IPS-NIHi11 (cell line): ENCODE results near the gene PHLDB3.

Source experiments
- DNase-seq: peaks from one replicate; pipeline ENCODE4 v3.0.0; 2012; ENCODE audit warnings: mixed read lengths, low spot score

Gene PHLDB3

GRCh38 chr19:43499042-43499441 lies 5.5 kb downstream of the PHLDB3 start:
- no peak for DNase-seq

DNA sequence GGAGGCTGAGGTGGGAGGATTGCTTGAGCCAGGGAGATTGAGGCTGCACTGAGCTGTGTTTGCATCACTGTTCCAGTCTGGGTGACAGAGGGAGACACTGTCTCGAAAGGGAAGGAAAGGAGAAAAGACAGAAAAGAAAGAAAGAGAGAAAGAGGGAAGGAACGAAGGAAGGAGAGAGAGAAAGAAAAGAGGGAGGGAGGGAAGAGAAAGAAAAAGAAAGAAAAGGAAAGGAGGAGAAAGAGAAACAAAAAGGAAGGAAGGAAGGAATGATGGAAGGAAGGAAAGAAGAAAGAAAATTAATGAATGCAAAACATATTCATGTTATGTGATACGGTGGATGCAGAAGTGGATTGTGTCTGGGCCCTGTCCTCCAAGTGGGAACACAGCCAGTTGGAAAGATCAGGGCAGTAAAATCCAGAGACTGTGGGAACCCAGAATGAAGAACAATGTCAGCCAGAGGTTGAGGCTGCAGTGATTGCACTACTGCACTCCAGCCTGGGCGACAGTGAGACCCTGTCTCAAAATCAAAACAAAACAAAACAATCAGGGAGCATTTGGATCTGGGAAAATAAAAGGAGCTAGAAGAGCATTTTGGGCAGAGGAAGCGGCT lies 6.2 kb downstream of the PHLDB3 start:
- no peak for DNase-seq

DNA sequence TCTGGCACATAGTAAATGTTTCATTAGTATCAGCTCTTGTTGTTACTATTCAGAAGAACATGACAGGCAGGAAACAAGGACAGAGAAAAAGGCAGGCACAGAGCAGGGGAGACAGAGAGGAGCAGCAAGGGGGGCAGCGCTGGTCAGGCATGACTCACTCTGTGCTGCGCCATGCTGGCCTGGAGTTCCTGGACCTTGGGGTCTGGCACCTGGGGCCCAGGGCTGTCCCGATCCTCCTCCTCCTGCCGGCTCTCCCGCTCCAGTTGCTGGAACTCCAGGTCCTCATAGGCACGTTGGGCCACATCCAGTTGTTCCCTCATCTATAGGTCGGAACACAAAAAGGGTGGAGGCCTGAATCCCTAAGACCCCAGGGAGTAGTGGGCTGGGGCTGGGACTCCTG lies 7.6 kb downstream of the PHLDB3 start:
- DNase-seq, result no peak

GRCh38 chr19:43495082-43495481 lies 9.5 kb downstream of the PHLDB3 start:
- DNase-seq, result no peak

DNA sequence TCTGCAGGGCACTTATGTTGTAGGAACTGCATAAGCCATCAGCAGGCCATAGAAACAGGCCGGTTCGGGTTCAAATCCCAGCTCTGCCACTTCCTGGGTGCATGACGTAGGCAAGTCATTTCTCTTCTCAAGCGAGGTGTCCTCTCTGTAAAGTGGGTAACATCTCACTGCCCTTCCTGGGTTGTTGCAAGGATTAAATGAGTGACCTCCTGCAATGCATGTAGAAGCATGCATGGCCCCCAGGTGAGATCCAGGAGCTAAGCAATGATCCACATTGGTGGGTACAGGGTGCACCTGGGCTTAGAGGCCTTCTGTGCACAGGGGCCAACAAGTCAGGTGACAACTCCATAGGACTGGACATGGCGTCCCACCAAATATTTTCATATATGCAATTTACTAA lies 13.8 kb downstream of the PHLDB3 start:
- DNase-seq, result no peak

DNA sequence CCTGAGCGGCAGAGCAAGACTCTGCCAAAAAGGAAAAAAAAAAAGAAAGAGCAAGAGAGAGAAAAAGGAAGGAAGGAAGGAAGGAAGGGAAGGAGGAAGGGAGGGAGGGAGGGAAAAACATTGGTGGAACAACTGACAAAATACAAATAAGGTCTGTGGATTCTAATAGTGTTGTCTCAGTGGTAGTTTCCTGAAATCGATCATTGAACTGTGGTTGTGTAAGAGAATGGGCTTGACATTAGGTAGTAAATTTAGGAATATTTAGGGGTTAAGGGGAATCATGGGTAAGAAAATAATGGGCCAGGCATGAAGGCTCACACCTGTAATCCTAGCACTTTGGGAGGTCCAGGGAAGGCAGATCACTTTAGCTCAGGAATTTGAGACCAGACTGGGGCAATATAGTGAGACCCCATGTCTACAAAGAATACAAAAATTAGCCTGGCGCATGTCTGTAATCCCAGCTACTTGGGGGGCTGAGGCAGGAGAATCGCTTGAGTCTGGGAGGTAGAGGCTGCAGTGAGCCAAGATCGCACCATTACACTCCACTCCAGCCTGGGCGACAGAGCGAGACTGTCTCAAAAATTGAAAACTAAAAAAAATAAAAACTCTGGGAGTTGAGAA lies 14.5 kb downstream of the PHLDB3 start:
- no peak for DNase-seq

GRCh38 chr19:43489310-43489709 lies 15.2 kb downstream of the PHLDB3 start:
- DNase-seq, result no peak

GRCh38 chr19:43488179-43488578 lies 16.4 kb downstream of the PHLDB3 start:
- no peak for DNase-seq

DNA sequence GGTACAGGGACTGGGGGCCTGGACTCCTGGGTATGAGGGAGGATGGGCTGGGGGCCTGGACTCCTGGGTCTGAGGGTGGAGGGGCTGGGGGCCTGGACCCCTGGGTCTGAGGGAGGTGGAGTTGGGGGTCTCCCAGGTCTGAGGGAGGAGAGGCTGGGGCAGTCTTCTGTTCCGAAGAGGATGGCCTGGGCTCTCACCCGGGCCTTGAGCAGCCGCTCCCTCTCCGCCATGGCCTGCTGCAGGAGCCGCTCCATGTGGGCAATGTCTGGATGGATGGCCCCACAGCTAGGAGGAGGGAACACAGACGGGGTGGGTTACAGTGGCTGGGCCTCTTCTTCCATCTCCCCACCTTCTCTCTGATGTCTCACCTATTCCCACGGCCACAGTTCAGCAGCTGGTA lies 18.1 kb downstream of the PHLDB3 start:
- no peak for DNase-seq

- DNase-seq, result no peak
Observed at GRCh38 chr19:43485951-43486350, 18.6 kb downstream of the PHLDB3 start.

DNA sequence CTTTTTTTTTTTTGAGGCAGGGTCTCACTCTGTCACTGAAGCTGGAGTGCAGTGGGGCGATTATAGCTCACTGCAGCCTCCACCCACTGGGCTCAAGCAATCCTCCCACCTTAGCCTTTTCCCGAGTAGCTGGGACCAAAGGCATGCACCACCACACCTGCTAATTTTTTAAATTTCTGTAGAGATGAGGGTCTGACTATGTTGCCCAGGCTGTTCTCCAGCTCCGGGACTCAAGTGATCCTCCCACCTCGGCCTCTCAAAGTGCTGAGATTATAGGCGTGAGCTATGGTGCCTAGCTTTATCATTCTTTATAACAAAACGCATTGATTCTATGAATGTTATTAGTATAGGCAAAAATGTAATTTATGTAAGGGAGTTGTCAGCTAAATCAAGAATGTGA lies 21.3 kb downstream of the PHLDB3 start:
- no peak for DNase-seq

GRCh38 chr19:43482193-43482592 lies 22.4 kb downstream of the PHLDB3 start:
- DNase-seq, result no peak

- DNase-seq, result no peak
Observed at GRCh38 chr19:43481701-43482100, 22.8 kb downstream of the PHLDB3 start.

GRCh38 chr19:43480574-43480973 lies 24.0 kb downstream of the PHLDB3 start:
- DNase-seq, result no peak

- no peak for DNase-seq
Observed at GRCh38 chr19:43479961-43480561, 24.5 kb downstream of the PHLDB3 start.

GRCh38 chr19:43479226-43479625 lies 25.3 kb downstream of the PHLDB3 start:
- DNase-seq, result no peak

- DNase-seq, result no peak
Observed at GRCh38 chr19:43478323-43478722, 26.2 kb downstream of the PHLDB3 start.

- no peak for DNase-seq
Observed at GRCh38 chr19:43476606-43477005, 27.9 kb downstream of the PHLDB3 start.

GRCh38 chr19:43474986-43475705 lies 29.4 kb downstream of the PHLDB3 start:
- DNase-seq, result peak; percentile 99

DNA sequence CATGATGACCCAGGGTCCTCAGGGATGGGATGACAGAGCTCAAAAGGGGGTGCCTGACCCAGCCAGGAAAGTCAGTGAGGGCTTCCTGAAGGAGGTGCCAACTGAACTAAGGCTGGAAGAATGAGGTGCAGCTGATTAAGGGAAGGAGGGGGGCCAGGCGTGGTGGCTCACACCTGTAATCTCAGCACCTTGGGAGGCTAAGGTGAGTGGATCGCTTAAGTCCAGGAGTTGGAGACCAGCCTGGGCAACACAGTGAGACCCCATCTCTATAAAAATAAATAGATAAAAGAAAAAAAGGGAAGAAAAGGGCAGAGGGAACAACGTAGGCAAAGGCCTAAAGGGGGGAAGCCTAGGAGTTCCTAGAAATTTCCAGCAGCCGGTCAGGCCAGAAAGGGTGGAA lies 30.1 kb downstream of the PHLDB3 start:
- DNase-seq, result no peak

GRCh38 chr19:43471091-43471490 lies 33.5 kb downstream of the PHLDB3 start:
- no peak for DNase-seq

DNA sequence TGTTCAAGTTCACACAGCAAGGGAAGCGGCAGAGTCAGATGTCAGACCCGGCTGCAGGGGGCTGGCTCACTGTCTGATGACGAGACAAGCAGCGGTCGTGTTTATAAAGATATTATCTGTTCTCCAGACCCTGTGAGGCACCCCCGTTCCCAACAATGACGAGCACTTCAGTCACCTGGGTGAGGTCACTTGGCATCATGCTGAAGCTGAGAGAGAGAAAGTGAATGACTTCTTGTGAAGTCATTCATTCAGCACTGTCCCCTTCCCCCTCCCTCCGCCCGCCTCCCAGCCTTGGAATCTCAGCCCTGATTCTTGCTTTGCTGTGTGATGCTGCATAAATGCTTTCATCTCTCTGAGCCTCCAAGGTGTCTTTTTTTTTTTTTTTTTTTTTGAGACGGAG lies 34.3 kb downstream of the PHLDB3 start:
- no peak for DNase-seq

DNA sequence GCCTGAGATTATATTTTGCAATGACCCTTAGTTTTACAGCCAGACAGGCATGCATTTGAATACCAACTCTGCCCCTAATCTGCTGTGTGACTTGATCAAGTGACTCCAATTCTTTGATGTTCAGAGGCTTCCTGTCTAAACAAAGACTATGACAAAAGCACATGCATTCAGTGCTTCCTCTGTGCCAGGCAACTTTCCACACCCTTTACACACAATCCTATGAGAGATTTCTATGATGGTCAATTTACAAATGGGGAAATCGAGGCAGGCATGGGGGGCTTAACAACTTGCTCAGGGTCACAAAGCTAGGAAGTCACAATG lies 35.4 kb downstream of the PHLDB3 start:
- no peak for DNase-seq
